ENCODE results near the gene ADIPOR2. TPM values are rescaled to one million over a fixed set of nuclear protein-coding genes. Genes with fewer than 3 reads are reported as not detected.
"Not testable (repeated sequence)": the region's sequence is repeated elsewhere in the genome, so short reads cannot be mapped to it uniquely, and the experiment has no call there.

ADIPOR2 gene
- total RNA-seq, 1 donor from 2014 or later: 54.0 TPM

GRCh38 chr12:1724250-1724649 is 33.4 kb downstream of the ADIPOR2 start:
- TF ChIP-seq POLR2AphosphoS5 (IDR thresholded peaks at IDR 0.05; ENCODE audit: insufficient read depth in 1 of 2, low read depth in 1 of 2) (no peak), POLR2A (IDR thresholded peaks at IDR 0.05) (no peak)
- TF ChIP-seq, protein P1, sequence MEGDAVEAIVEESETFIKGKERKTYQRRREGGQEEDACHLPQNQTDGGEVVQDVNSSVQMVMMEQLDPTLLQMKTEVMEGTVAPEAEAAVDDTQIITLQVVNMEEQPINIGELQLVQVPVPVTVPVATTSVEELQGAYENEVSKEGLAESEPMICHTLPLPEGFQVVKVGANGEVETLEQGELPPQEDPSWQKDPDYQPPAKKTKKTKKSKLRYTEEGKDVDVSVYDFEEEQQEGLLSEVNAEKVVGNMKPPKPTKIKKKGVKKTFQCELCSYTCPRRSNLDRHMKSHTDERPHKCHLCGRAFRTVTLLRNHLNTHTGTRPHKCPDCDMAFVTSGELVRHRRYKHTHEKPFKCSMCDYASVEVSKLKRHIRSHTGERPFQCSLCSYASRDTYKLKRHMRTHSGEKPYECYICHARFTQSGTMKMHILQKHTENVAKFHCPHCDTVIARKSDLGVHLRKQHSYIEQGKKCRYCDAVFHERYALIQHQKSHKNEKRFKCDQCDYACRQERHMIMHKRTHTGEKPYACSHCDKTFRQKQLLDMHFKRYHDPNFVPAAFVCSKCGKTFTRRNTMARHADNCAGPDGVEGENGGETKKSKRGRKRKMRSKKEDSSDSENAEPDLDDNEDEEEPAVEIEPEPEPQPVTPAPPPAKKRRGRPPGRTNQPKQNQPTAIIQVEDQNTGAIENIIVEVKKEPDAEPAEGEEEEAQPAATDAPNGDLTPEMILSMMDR (IDR thresholded peaks at IDR 0.05): no peak
- no peaks in the 10 kb centered on the region for H3K36me3 ChIP-seq
- no peak overlapping the region for H3K4me3 ChIP-seq
- H3K4me1 ChIP-seq: no peaks in the 10 kb centered on the region
- H3K9me3 ChIP-seq: no peaks in the 10 kb centered on the region
- H3K27ac ChIP-seq: no peak overlapping the region
- intact Hi-C loops (cut with DNase I): no loop called here
- no peak for DNase-seq (ENCODE audit: extremely low spot score in 2 of 2)
- no peaks in the 10 kb centered on the region for H3K27me3 ChIP-seq

GRCh38 chr12:1726753-1727152 is 35.9 kb downstream of the ADIPOR2 start:
- H3K36me3 ChIP-seq: no peaks in the 10 kb centered on the region
- no peaks in the 10 kb centered on the region for H3K27me3 ChIP-seq
- no peak for DNase-seq (ENCODE audit: extremely low spot score in 2 of 2)
- no peak overlapping the region for H3K4me3 ChIP-seq
- intact Hi-C loops (cut with DNase I): no loop called here
- TF ChIP-seq, protein P1 (IDR thresholded peaks at IDR 0.05): no peak
- TF ChIP-seq POLR2AphosphoS5 (IDR thresholded peaks at IDR 0.05; ENCODE audit: insufficient read depth in 1 of 2, low read depth in 1 of 2) (no peak), POLR2A (IDR thresholded peaks at IDR 0.05) (no peak)
- no peaks in the 10 kb centered on the region for H3K4me1 ChIP-seq
- H3K27ac ChIP-seq: no peak overlapping the region
- H3K9me3 ChIP-seq: no peaks in the 10 kb centered on the region

GRCh38 chr12:1728824-1729223 is 38.0 kb downstream of the ADIPOR2 start:
- no peaks in the 10 kb centered on the region for H3K27me3 ChIP-seq
- TF ChIP-seq POLR2A (IDR thresholded peaks at IDR 0.05): no peak
- TF ChIP-seq POLR2AphosphoS5 (IDR thresholded peaks at IDR 0.05; ENCODE audit: insufficient read depth in 1 of 2, low read depth in 1 of 2): no peak
- TF ChIP-seq, protein P1 (IDR thresholded peaks at IDR 0.05): no peak
- no peaks in the 10 kb centered on the region for H3K4me1 ChIP-seq
- no peak for DNase-seq (ENCODE audit: extremely low spot score in 2 of 2)
- no peak overlapping the region for H3K27ac ChIP-seq
- no peaks in the 10 kb centered on the region for H3K9me3 ChIP-seq
- H3K4me3 ChIP-seq: no peak overlapping the region
- H3K36me3 ChIP-seq: no peaks in the 10 kb centered on the region
- intact Hi-C loops (cut with DNase I): no loop called here

- Histone ChIP-seq H3K36me3 (no peaks in the 10 kb centered on the region), H3K27ac (no peak overlapping the region), H3K4me1 (no peaks in the 10 kb centered on the region), H3K9me3 (no peaks in the 10 kb centered on the region), H3K27me3 (no peaks in the 10 kb centered on the region), H3K4me3 (no peak overlapping the region)
- TF ChIP-seq, protein P1 (IDR thresholded peaks at IDR 0.05): no peak
- TF ChIP-seq POLR2A (IDR thresholded peaks at IDR 0.05) (no peak), POLR2AphosphoS5 (IDR thresholded peaks at IDR 0.05; ENCODE audit: insufficient read depth in 1 of 2, low read depth in 1 of 2) (no peak)
- intact Hi-C loops (cut with DNase I): no loop called here
- DNase-seq (ENCODE audit: extremely low spot score in 2 of 2): no peak
Measured at GRCh38 chr12:1731019-1731687, 40.3 kb downstream of the ADIPOR2 start.

DNA sequence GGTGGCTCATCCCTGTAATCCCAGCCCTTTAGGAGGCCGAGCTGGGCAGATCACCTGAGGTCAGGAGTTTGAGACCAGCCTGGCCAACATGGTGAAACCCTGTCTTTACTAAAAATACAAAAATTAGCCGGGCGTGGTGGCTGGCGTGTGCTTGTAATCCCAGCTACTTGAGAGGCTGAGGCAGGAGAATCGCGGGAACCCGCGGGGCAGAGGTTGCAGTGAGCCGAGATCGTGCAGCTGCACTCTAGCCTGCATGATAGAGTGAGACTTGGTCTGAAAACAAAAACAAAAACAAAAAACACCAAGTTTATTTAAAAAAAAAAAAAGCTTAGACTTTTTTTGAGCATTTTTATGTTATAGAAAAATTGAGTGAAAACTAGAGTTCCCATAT is 40.8 kb downstream of the ADIPOR2 start:
- H3K36me3 ChIP-seq; H3K4me3 ChIP-seq; H3K4me1 ChIP-seq; DNase-seq (ENCODE audit: extremely low spot score in 2 of 2); H3K27ac ChIP-seq; intact Hi-C loops (cut with DNase I); H3K9me3 ChIP-seq; H3K27me3 ChIP-seq: not testable (repeated sequence)
